Uterus (tissue), 2 donors: Measurements from ENCODE around the gene WDR27.

Experiments
- POLR2A ChIP-seq, 2 donors: fragments of 450-650 bp; IDR thresholded peaks; one replicate each; pipeline ENCODE4 v1.6.1; 2016; ENCODE audit warnings: antibody characterized with exemption in 2 of 2, mild to moderate bottlenecking in 1 of 2, moderate library complexity in 1 of 2
- TF ChIP-seq, protein P1 (sequence below), 4 experiments: fragments of 200-600 bp in 2 of 4; fragments of 450-650 bp in 2 of 4; sonication (generic) in 2 of 4; IDR thresholded peaks; one replicate each; pipeline ENCODE4 v1.5.1; 2016 to 2019; ENCODE audit warnings: antibody characterized with exemption in 4 of 4, mild to moderate bottlenecking in 2 of 4, moderate library complexity in 1 of 4

DNA sequence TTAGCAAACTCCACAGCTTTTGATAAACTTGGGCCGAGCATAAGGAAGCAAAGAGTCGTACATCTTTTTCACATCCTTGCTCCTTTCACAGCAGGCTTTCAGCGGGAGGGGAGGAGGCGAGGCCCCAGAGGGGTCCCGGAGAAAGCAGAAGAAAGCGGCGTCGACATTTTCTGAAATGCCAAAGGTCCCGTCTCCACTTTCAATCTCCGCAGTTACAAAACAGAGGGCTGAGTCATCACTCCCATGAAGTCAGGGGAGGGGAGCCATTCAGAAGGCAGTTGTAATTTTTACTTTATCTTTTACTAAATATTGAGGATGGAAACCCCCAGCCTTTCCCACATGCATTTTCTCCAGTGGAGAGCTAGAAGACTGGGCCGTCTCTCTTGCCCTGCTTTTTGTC lies 274.0 kb downstream of the WDR27 start:
- TF ChIP-seq, protein P1, sequence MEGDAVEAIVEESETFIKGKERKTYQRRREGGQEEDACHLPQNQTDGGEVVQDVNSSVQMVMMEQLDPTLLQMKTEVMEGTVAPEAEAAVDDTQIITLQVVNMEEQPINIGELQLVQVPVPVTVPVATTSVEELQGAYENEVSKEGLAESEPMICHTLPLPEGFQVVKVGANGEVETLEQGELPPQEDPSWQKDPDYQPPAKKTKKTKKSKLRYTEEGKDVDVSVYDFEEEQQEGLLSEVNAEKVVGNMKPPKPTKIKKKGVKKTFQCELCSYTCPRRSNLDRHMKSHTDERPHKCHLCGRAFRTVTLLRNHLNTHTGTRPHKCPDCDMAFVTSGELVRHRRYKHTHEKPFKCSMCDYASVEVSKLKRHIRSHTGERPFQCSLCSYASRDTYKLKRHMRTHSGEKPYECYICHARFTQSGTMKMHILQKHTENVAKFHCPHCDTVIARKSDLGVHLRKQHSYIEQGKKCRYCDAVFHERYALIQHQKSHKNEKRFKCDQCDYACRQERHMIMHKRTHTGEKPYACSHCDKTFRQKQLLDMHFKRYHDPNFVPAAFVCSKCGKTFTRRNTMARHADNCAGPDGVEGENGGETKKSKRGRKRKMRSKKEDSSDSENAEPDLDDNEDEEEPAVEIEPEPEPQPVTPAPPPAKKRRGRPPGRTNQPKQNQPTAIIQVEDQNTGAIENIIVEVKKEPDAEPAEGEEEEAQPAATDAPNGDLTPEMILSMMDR (IDR thresholded peaks at IDR 0.05), result no peak
- TF ChIP-seq POLR2A (IDR thresholded peaks at IDR 0.05), result peak in 1 of 2 donors; percentile 10
